CD4-positive, alpha-beta memory T cell (primary cell): Measurements from ENCODE around the gene RNU6-9. TPM values are rescaled to one million over a fixed set of nuclear protein-coding genes. Genes with fewer than 3 reads are reported as not detected.

Experiments
- CTCF ChIA-PET: fragments of 350-600 bp; sonication (Branson Sonifier 250); formaldehyde crosslinking; loops from one replicate; lab custom pipeline; 2021; ENCODE audit warnings: inconsistent platforms; ENCODE audit not compliant: partially characterized antibody; lab: Charles Lee
- POLR2A ChIA-PET: fragments of 350-600 bp; sonication (Branson Sonifier 250); formaldehyde crosslinking; loops from one replicate; lab custom pipeline; 2021; ENCODE audit not compliant: partially characterized antibody; lab: Charles Lee
- DNase-seq, 5 donors: peaks; one replicate each; pipeline versions ENCODE4 v3.0.0 to v3.0.0-alpha.2; 2020 to 2022; ENCODE audit warnings: mixed read lengths in 1 of 5
- H3K27ac ChIP-seq: one replicate; pipeline ENCODE4 v1.7.0; 2013; ENCODE audit warnings: low read depth, low read length
- H3K27me3 ChIP-seq: 2 replicates; pipeline ENCODE4 v1.7.0; 2013; ENCODE audit warnings: mild to moderate bottlenecking, low read length, moderate library complexity; ENCODE audit not compliant: insufficient read depth
- H3K36me3 ChIP-seq: 2 replicates; pipeline ENCODE4 v1.7.0; 2013; ENCODE audit warnings: mild to moderate bottlenecking, low read length, moderate library complexity; ENCODE audit not compliant: insufficient read depth
- H3K4me1 ChIP-seq: 2 replicates; pipeline ENCODE4 v1.7.0; 2013; ENCODE audit warnings: mild to moderate bottlenecking, low read length, moderate library complexity; ENCODE audit not compliant: insufficient read depth
- H3K4me3 ChIP-seq, 2 donors: one replicate each; pipeline ENCODE4 v1.7.0; 2013; ENCODE audit warnings: low read length in 2 of 2, mild to moderate bottlenecking in 1 of 2
- H3K9me3 ChIP-seq, 2 donors: one replicate each; pipeline ENCODE4 v1.7.0; 2013; ENCODE audit warnings: low read length in 2 of 2, control low read depth in 1 of 2; ENCODE audit not compliant: control insufficient read depth in 1 of 2
- H3K27ac Mint-ChIP-seq, 7 donors: one replicate each; pipeline ENCODE4 v1.8.0; 2020 to 2021; ENCODE audit warnings: mixed read lengths in 7 of 7, mild to moderate bottlenecking in 6 of 7, inconsistent platforms in 3 of 7, moderate library complexity in 3 of 7
- H3K27me3 Mint-ChIP-seq, 2 donors: one replicate each; pipeline ENCODE4 v1.8.0; 2020 to 2021; ENCODE audit warnings: mixed read lengths in 2 of 2
- H3K36me3 Mint-ChIP-seq, 2 donors: one replicate each; pipeline ENCODE4 v1.8.0; 2020 to 2021; ENCODE audit warnings: mixed read lengths in 2 of 2, inconsistent platforms in 1 of 2, mild to moderate bottlenecking in 1 of 2
- H3K4me1 Mint-ChIP-seq, 4 donors: one replicate each; pipeline ENCODE4 v1.8.0; 2020 to 2021; ENCODE audit warnings: mixed read lengths in 4 of 4, mild to moderate bottlenecking in 1 of 4
- H3K4me3 Mint-ChIP-seq, 8 donors: one replicate each; pipeline ENCODE4 v1.8.0; 2020 to 2021; ENCODE audit warnings: mixed read lengths in 8 of 8, mild to moderate bottlenecking in 7 of 8, moderate library complexity in 6 of 8, inconsistent platforms in 3 of 8
- H3K9me3 Mint-ChIP-seq, 8 donors: one replicate each; pipeline ENCODE4 v1.8.0; 2020 to 2021; ENCODE audit warnings: mixed read lengths in 8 of 8, mild to moderate bottlenecking in 5 of 8, inconsistent platforms in 3 of 8, moderate library complexity in 1 of 8
- intact Hi-C: fragments of 100-400 bp; cut with micrococcal nuclease; formaldehyde crosslinking; loops from one replicate; pipeline ENCODE4 v1.15.1; 2023
- polyA plus RNA-seq, 2 donors: library from polyadenylated mRNA; unstranded; fragments of 300-500 nt; fragmentation: Illumina TruSeq; gene quantifications; one replicate each; pipeline ENCODE4 v1.2.3, GENCODE V29; 2021
- total RNA-seq, 2 experiments: library from RNA; stranded (reverse); gene quantifications; one replicate each; pipeline ENCODE4 v1.2.3, GENCODE V29; 2021

Gene RNU6-9
- total and polyA plus RNA-seq, 4 experiments from 2014 or later = not detected

GRCh38 chr19:883661-884211 lies 9.5 kb upstream of the RNU6-9 start:
- no peak overlapping the region for H3K27ac ChIP-seq
- Mint-ChIP-seq H3K27ac (no peak overlapping the region), H3K4me1 (peaks cover 0 to 15% (median 0%) of the 10 kb centered on the region in 4 donors), H3K36me3 (peaks cover 6 to 19% of the 10 kb centered on the region in 2 donors), H3K9me3 (no peaks in the 10 kb centered on the region), H3K4me3 (no peak overlapping the region), H3K27me3 (no peaks in the 10 kb centered on the region)
- H3K36me3 ChIP-seq = peaks cover 38% of the 10 kb centered on the region
- H3K4me3 ChIP-seq = no peak overlapping the region
- no peak for DNase-seq
- POLR2A ChIA-PET = interaction anchor here (1.2 to 1.6 kb wide), 2 partner anchors 11 to 25 kb away, joined by 4 to 6 read pairs; no protein-coding TSS in a partner anchor
- intact Hi-C loops = no loop called here
- CTCF ChIA-PET = interaction anchor here (1.0 kb wide), 1 partner anchor 20 kb away, joined by 4 read pairs; no protein-coding TSS in a partner anchor
- H3K4me1 ChIP-seq = peaks cover 15% of the 10 kb centered on the region
- H3K27me3 ChIP-seq = no peaks in the 10 kb centered on the region
- H3K9me3 ChIP-seq = no peaks in the 10 kb centered on the region

GRCh38 chr19:884420-885211 lies 8.7 kb upstream of the RNU6-9 start:
- Mint-ChIP-seq H3K9me3 (no peaks in the 10 kb centered on the region), H3K36me3 (peaks cover 0 to 23% of the 10 kb centered on the region in 2 donors), H3K27ac (no peak overlapping the region), H3K4me1 (peaks cover 0 to 18% (median 0%) of the 10 kb centered on the region in 4 donors), H3K27me3 (no peaks in the 10 kb centered on the region), H3K4me3 (no peak overlapping the region)
- Histone ChIP-seq H3K4me3 (no peak overlapping the region), H3K36me3 (peaks cover 42% of the 10 kb centered on the region), H3K27me3 (no peaks in the 10 kb centered on the region), H3K4me1 (peaks cover 20% of the 10 kb centered on the region), H3K9me3 (no peaks in the 10 kb centered on the region), H3K27ac (no peak overlapping the region)
- ChIA-PET POLR2A (no interaction called here), CTCF (no interaction called here)
- intact Hi-C loops = no loop called here
- DNase-seq = no peak

- H3K36me3 ChIP-seq = peaks cover 42% of the 10 kb centered on the region
- H3K27me3 ChIP-seq = no peaks in the 10 kb centered on the region
- no peak for DNase-seq
Observed at GRCh38 chr19:885536-886224, 7.6 kb upstream of the RNU6-9 start.

GRCh38 chr19:887072-887471 lies 6.2 kb upstream of the RNU6-9 start:
- no peaks in the 10 kb centered on the region for H3K27me3 ChIP-seq
- Mint-ChIP-seq H3K4me3 (no peak overlapping the region), H3K4me1 (peaks cover 0 to 29% (median 3%) of the 10 kb centered on the region in 4 donors), H3K27me3 (no peaks in the 10 kb centered on the region), H3K36me3 (peaks cover 0 to 24% of the 10 kb centered on the region in 2 donors), H3K9me3 (no peaks in the 10 kb centered on the region), H3K27ac (no peak overlapping the region)
- H3K27ac ChIP-seq = no peak overlapping the region
- peaks cover 29% of the 10 kb centered on the region for H3K36me3 ChIP-seq
- H3K9me3 ChIP-seq = no peaks in the 10 kb centered on the region
- CTCF ChIA-PET = no interaction called here
- no peak for DNase-seq
- POLR2A ChIA-PET = no interaction called here
- H3K4me1 ChIP-seq = peaks cover 22% of the 10 kb centered on the region
- no peak overlapping the region for H3K4me3 ChIP-seq
- intact Hi-C loops = no loop called here

More at GRCh38 chr19:885536-886224, 7.6 kb upstream of the RNU6-9 start:
- CTCF ChIA-PET = no interaction called here
- no peak overlapping the region for H3K4me3 Mint-ChIP-seq
- intact Hi-C loops = no loop called here
- no peaks in the 10 kb centered on the region for H3K9me3 ChIP-seq
- H3K9me3 Mint-ChIP-seq = no peaks in the 10 kb centered on the region
- H3K36me3 Mint-ChIP-seq = peaks cover 0 to 25% of the 10 kb centered on the region in 2 donors
- peaks cover 20% of the 10 kb centered on the region for H3K4me1 ChIP-seq
- H3K27me3 Mint-ChIP-seq = no peaks in the 10 kb centered on the region
- H3K27ac Mint-ChIP-seq = peak overlapping the region in 1 of 7 donors; percentile 55
- peaks cover 0 to 22% (median 0%) of the 10 kb centered on the region in 4 donors for H3K4me1 Mint-ChIP-seq
- no peak overlapping the region for H3K4me3 ChIP-seq
- no peak overlapping the region for H3K27ac ChIP-seq
- POLR2A ChIA-PET = no interaction called here

- DNase-seq = no peak
- H3K4me1 ChIP-seq = peaks cover 26% of the 10 kb centered on the region
- CTCF ChIA-PET = interaction anchor here (1.3 kb wide), 1 partner anchor 24 kb away, joined by 4 read pairs; no protein-coding TSS in a partner anchor
Observed at GRCh38 chr19:887599-887998, 5.7 kb upstream of the RNU6-9 start.

GRCh38 chr19:888581-889385 lies 4.5 kb upstream of the RNU6-9 start:
- peaks cover 0 to 6% (median 0%) of the 10 kb centered on the region in 8 donors for H3K9me3 Mint-ChIP-seq

More at GRCh38 chr19:887599-887998, 5.7 kb upstream of the RNU6-9 start:
- POLR2A ChIA-PET = no interaction called here
- intact Hi-C loops = no loop called here
- Mint-ChIP-seq H3K36me3 (peaks cover 0 to 26% of the 10 kb centered on the region in 2 donors), H3K4me3 (peak overlapping the region in 1 of 8 donors; percentile 29), H3K27me3 (no peaks in the 10 kb centered on the region), H3K9me3 (no peaks in the 10 kb centered on the region), H3K27ac (peak overlapping the region in 2 of 7 donors; percentile 50 to 95), H3K4me1 (peaks cover 0 to 29% (median 3%) of the 10 kb centered on the region in 4 donors)
- no peak overlapping the region for H3K4me3 ChIP-seq
- H3K9me3 ChIP-seq = no peaks in the 10 kb centered on the region
- no peak overlapping the region for H3K27ac ChIP-seq
- H3K27me3 ChIP-seq = no peaks in the 10 kb centered on the region
- peaks cover 27% of the 10 kb centered on the region for H3K36me3 ChIP-seq

More at GRCh38 chr19:888581-889385, 4.5 kb upstream of the RNU6-9 start:
- Histone ChIP-seq H3K27ac (peak overlapping the region; percentile 25), H3K27me3 (no peaks in the 10 kb centered on the region), H3K9me3 (no peaks in the 10 kb centered on the region), H3K4me3 (no peak overlapping the region), H3K4me1 (peaks cover 33% of the 10 kb centered on the region), H3K36me3 (peaks cover 22% of the 10 kb centered on the region)
- peak overlapping the region in 6 of 8 donors; percentile 59 to 80 (median 72) for H3K4me3 Mint-ChIP-seq
- H3K27me3 Mint-ChIP-seq = peaks cover 0 to 3% of the 10 kb centered on the region in 2 donors
- H3K36me3 Mint-ChIP-seq = peaks cover 0 to 28% of the 10 kb centered on the region in 2 donors
- peak overlapping the region in 4 of 7 donors; percentile 68 to 95 (median 80) for H3K27ac Mint-ChIP-seq
- ChIA-PET CTCF (interaction anchor here (0.5 to 1.3 kb wide), 3 partner anchors 25 to 96 kb away, joined by 3 to 4 read pairs (median 3); no protein-coding TSS in a partner anchor), POLR2A (interaction anchor here (0.6 to 1.3 kb wide), 2 partner anchors 15 to 31 kb away, joined by 3 to 4 read pairs; no protein-coding TSS in a partner anchor)
- intact Hi-C loops = no loop called here
- H3K4me1 Mint-ChIP-seq = peaks cover 5 to 38% (median 10%) of the 10 kb centered on the region in 4 donors
- DNase-seq = peak in 2 of 5 donors; percentile 68 to 73
